Lower leg skin (tissue), 4 donors: ENCODE measurements around the gene PAK5. TPM values are rescaled to one million over a fixed set of nuclear protein-coding genes. Genes with fewer than 3 reads are reported as not detected.

Experiments
- DNase-seq, 2 donors: peaks; one replicate each; pipeline ENCODE4 v3.0.0-alpha.2; 2019; ENCODE audit warnings: low spot score in 2 of 2
- H3K4me3 ChIP-seq: fragments of 200-600 bp; sonication (generic); 2 replicates; pipeline ENCODE4 v1.5.1; 2017; ENCODE audit warnings: mild to moderate bottlenecking, low read depth; ENCODE audit not compliant: poor library complexity, severe bottlenecking
- POLR2A ChIP-seq, 2 donors: fragments of 450-650 bp; IDR thresholded peaks; one replicate each; pipeline ENCODE4 v1.6.1; 2016 to 2017; ENCODE audit warnings: antibody characterized with exemption in 2 of 2, mild to moderate bottlenecking in 1 of 2, moderate library complexity in 1 of 2
- WGBS, 2 donors: methylation state at CpG; one replicate each; pipeline ENCODE4 v1.1.5; 2018; 5-methylcytosine and 5-hydroxymethylcytosine counted together
- intact Hi-C: fragments of 100-400 bp; cut with DNase I; formaldehyde crosslinking; loops from one replicate; pipeline ENCODE4 v1.15.0; 2023; ENCODE audit warnings: low total_unique reads
- total RNA-seq, 4 donors: library from RNA; depleted of rRNA; stranded (reverse); fragments of >200 nt; gene quantifications; one replicate each; pipeline ENCODE4 v1.1.0, GENCODE V29; 2016
- TF ChIP-seq, protein P1 (sequence below), 3 donors: fragments of 450-650 bp; IDR thresholded peaks; one replicate each; pipeline ENCODE4 v1.5.1; 2016; ENCODE audit warnings: antibody characterized with exemption in 3 of 3, mild to moderate bottlenecking in 3 of 3, moderate library complexity in 2 of 3

PAK5 gene
- total RNA-seq, 4 donors from 2014 or later, result 0.08 to 0.46 (median 0.18) TPM

DNA sequence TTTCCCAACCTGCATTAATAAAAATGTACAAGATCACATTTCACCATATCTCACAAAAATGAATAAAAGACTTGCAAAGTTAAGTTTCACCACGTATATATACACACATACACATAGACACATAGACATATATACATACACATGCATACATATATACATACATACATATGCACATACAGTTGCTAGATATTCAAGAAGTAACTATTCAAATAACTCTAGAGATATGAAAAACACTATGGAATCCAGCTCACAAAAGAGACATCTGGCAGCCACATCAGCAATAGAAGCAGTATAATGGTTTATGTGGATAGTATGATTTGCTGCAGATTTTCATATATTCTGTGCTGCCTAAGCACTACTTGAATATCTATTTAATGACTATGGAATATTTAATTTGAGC, 28.1 kb downstream of the PAK5 start:
- whole genome bisulfite sequencing, 2 donors, result 53 to 59% methylated on average over 1 of the region's 1 CpG
- H3K4me3 ChIP-seq, result no peak overlapping the region
- intact Hi-C loops, result no loop called here
- no peak for TF ChIP-seq POLR2A (IDR thresholded peaks at IDR 0.05)
- TF ChIP-seq, protein P1, sequence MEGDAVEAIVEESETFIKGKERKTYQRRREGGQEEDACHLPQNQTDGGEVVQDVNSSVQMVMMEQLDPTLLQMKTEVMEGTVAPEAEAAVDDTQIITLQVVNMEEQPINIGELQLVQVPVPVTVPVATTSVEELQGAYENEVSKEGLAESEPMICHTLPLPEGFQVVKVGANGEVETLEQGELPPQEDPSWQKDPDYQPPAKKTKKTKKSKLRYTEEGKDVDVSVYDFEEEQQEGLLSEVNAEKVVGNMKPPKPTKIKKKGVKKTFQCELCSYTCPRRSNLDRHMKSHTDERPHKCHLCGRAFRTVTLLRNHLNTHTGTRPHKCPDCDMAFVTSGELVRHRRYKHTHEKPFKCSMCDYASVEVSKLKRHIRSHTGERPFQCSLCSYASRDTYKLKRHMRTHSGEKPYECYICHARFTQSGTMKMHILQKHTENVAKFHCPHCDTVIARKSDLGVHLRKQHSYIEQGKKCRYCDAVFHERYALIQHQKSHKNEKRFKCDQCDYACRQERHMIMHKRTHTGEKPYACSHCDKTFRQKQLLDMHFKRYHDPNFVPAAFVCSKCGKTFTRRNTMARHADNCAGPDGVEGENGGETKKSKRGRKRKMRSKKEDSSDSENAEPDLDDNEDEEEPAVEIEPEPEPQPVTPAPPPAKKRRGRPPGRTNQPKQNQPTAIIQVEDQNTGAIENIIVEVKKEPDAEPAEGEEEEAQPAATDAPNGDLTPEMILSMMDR (IDR thresholded peaks at IDR 0.05), result no peak
- DNase-seq, result no peak

DNA sequence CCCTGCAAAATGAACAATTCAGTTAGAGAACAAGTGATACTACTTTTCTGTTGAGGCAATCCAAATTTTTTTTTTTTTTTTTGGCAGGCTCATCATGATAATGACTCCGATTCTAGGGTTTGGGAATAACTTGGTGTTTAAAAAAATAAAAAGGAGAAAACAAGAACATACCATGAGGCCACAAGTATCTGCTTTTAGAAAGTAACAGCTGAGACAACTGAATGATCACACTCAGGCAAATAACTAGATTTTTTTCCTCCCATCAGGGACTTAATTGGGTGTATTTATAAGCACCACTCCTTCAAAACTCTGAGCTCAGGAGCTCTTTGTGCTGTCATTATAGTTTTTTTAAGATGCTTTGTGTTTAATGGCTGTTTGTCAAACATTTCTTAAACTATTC, 29.6 kb downstream of the PAK5 start:
- no peak for DNase-seq
- 35 to 36% methylated on average over 1 of the region's 1 CpG for WGBS, 2 donors
- no peak overlapping the region for H3K4me3 ChIP-seq
- intact Hi-C loops, result no loop called here
- TF ChIP-seq POLR2A (IDR thresholded peaks at IDR 0.05), result no peak
- TF ChIP-seq, protein P1 (IDR thresholded peaks at IDR 0.05), result no peak

DNA sequence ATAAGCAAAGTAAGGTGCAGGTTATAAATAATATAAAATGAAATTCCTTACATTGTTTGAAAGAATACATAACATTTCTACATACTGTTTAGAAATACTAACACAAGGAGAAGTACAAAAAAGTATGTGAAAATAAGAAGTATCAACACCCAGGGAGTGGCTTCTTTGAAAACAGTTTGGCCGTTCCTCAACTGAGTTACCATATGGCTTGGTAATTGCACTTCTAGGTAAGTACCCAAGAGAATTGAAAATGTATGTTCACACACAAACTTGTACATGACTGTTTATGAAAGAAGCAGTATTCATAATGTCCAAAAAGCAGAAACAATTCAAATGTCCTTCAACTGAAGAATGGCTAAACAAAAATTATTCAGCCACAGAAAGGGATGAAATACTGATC, 30.7 kb downstream of the PAK5 start:
- no peak for DNase-seq

DNA sequence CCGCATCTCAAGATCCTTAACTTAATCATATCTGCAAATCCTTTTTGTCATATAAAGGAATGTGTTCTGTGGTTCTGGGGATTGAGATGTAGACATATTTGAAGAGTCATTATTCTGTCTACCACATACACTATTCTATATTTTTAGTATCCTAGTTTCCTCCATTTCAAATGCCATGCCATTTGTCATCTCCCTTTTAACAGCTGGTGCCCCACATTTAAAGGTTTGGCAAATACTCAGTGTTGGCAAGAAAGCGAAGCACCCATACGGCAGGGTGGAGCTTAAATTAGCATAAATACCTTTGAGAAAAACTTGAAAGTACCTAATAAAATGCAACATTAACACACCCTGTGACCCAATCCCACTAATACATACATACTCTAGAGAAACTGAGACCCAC, 31.7 kb downstream of the PAK5 start:
- H3K4me3 ChIP-seq, result no peak overlapping the region
- no peak for TF ChIP-seq POLR2A (IDR thresholded peaks at IDR 0.05)
- TF ChIP-seq, protein P1 (IDR thresholded peaks at IDR 0.05), result no peak
- WGBS, 2 donors, result 66 to 74% methylated on average over 3 of the region's 3 CpGs
- intact Hi-C loops, result no loop called here
- DNase-seq, result no peak

More for the DNA sequence above, 30.7 kb downstream of the PAK5 start:
- H3K4me3 ChIP-seq, result no peak overlapping the region
- intact Hi-C loops, result no loop called here
- no peak for TF ChIP-seq POLR2A (IDR thresholded peaks at IDR 0.05)
- TF ChIP-seq, protein P1 (IDR thresholded peaks at IDR 0.05), result no peak
- 71 to 90% methylated on average over 1 of the region's 1 CpG for WGBS, 2 donors

DNA sequence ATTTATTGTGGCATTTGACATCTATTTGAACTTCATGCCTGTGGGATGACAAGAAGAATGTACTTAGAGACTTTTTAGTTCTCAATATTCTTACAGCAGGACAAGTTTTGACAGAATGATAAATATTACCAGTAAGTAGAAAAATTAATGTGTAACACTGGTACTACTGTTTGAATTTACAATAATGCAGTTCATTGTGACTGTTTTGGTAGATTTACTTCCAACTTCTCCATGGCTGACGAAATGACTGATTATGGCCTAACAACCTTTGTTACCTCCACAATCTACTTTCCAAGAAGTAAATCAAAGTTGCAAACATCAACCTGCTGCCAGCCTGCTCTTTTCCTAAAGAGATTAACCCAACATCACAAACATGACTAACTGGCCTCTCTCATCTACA, 38.5 kb downstream of the PAK5 start:
- intact Hi-C loops, result no loop called here
- no peak overlapping the region for H3K4me3 ChIP-seq
- WGBS, 2 donors, result 56 to 57% methylated on average over 1 of the region's 1 CpG
- TF ChIP-seq, protein P1 (IDR thresholded peaks at IDR 0.05), result no peak
- TF ChIP-seq POLR2A (IDR thresholded peaks at IDR 0.05), result no peak
- DNase-seq, result no peak

DNA sequence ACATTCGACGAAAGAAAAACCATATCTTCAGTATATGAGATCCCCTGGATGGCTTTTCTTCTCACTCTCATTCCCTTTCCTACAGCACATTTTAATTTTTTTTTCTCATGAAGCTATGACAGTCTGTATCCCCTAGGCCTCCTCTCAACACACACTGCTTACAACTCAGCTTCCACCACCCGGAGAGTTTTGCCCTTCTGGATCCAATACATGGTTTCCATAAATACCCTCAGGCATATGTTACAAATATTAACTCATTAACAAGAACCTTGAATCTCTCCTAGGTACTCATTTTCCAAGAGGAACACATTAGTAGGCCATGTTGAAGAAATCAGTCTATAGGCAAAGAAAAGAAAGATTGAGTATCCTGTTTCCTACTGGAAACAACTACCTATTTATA, 44.0 kb downstream of the PAK5 start:
- no peak overlapping the region for H3K4me3 ChIP-seq
- no peak for DNase-seq
- no peak for TF ChIP-seq POLR2A (IDR thresholded peaks at IDR 0.05)
- TF ChIP-seq, protein P1 (IDR thresholded peaks at IDR 0.05), result no peak
- intact Hi-C loops, result no loop called here
- WGBS, 2 donors, result 63 to 65% methylated on average over 3 of the region's 3 CpGs
